ENCODE measurements around the gene PSMD1.

PSMD1 gene

GRCh38 chr2:231189171-231189530, 132.5 kb downstream of the PSMD1 start:
- Histone ChIP-seq H3K27me3 (replicated peaks; ENCODE audit: control insufficient read depth, insufficient read depth, low read length) (no peaks in the 10 kb centered on the region), H3K36me3 (ENCODE audit: control insufficient read depth, insufficient read depth, low read length) (no peaks in the 10 kb centered on the region), H3K4me3 (replicated peaks; ENCODE audit: low read depth, low read length) (no peak overlapping the region)
- no peak for TF ChIP-seq CTCF (IDR thresholded peaks at IDR 0.05; ENCODE audit: insufficient read depth, low read length, poor library complexity, severe bottlenecking)
- no peak for DNase-seq (ENCODE audit: extremely low read depth, insufficient read length)

GRCh38 chr2:231189571-231190495, 133.2 kb downstream of the PSMD1 start:
- no peaks in the 10 kb centered on the region for H3K27me3 ChIP-seq (replicated peaks; ENCODE audit: control insufficient read depth, insufficient read depth, low read length)
- TF ChIP-seq CTCF (IDR thresholded peaks at IDR 0.05; ENCODE audit: insufficient read depth, low read length, poor library complexity, severe bottlenecking), result no peak
- H3K4me3 ChIP-seq (replicated peaks; ENCODE audit: low read depth, low read length), result no peak overlapping the region
- no peak for DNase-seq (ENCODE audit: extremely low read depth, insufficient read length)
- no peaks in the 10 kb centered on the region for H3K36me3 ChIP-seq (ENCODE audit: control insufficient read depth, insufficient read depth, low read length)

- DNase-seq (ENCODE audit: extremely low read depth, insufficient read length), result no peak
- no peak for TF ChIP-seq CTCF (IDR thresholded peaks at IDR 0.05; ENCODE audit: insufficient read depth, low read length, poor library complexity, severe bottlenecking)
- H3K36me3 ChIP-seq (ENCODE audit: control insufficient read depth, insufficient read depth, low read length), result no peaks in the 10 kb centered on the region
- H3K27me3 ChIP-seq (replicated peaks; ENCODE audit: control insufficient read depth, insufficient read depth, low read length), result no peaks in the 10 kb centered on the region
- no peak overlapping the region for H3K4me3 ChIP-seq (replicated peaks; ENCODE audit: low read depth, low read length)
Observed at GRCh38 chr2:231190531-231191197, 134.0 kb downstream of the PSMD1 start.

- H3K27me3 ChIP-seq (replicated peaks; ENCODE audit: control insufficient read depth, insufficient read depth, low read length), result no peaks in the 10 kb centered on the region
- no peak for TF ChIP-seq CTCF (IDR thresholded peaks at IDR 0.05; ENCODE audit: insufficient read depth, low read length, poor library complexity, severe bottlenecking)
- no peaks in the 10 kb centered on the region for H3K36me3 ChIP-seq (ENCODE audit: control insufficient read depth, insufficient read depth, low read length)
- H3K4me3 ChIP-seq (replicated peaks; ENCODE audit: low read depth, low read length), result no peak overlapping the region
- DNase-seq (ENCODE audit: extremely low read depth, insufficient read length), result no peak
Observed at GRCh38 chr2:231191896-231192872, 135.5 kb downstream of the PSMD1 start.

GRCh38 chr2:231193216-231193615, 136.5 kb downstream of the PSMD1 start:
- no peak for TF ChIP-seq CTCF (IDR thresholded peaks at IDR 0.05; ENCODE audit: insufficient read depth, low read length, poor library complexity, severe bottlenecking)
- no peak for DNase-seq (ENCODE audit: extremely low read depth, insufficient read length)
- Histone ChIP-seq H3K36me3 (ENCODE audit: control insufficient read depth, insufficient read depth, low read length) (no peaks in the 10 kb centered on the region), H3K4me3 (replicated peaks; ENCODE audit: low read depth, low read length) (no peak overlapping the region), H3K27me3 (replicated peaks; ENCODE audit: control insufficient read depth, insufficient read depth, low read length) (no peaks in the 10 kb centered on the region)

Data from GM06990 (cell line).